Peyer's patch (tissue), 4 donors: Measurements from ENCODE around the gene GOLGA1. TPM values are rescaled to one million over a fixed set of nuclear protein-coding genes. Genes with fewer than 3 reads are reported as not detected.

Source experiments
- DNase-seq, 3 donors: peaks; one replicate each; pipeline ENCODE4 v3.0.0-alpha.2; 2017 to 2019
- H3K27ac ChIP-seq, 4 donors: fragments of 200-600 bp; sonication (generic); one replicate each; pipeline ENCODE4 v1.5.1; 2016 to 2019
- H3K27me3 ChIP-seq, 2 donors: fragments of 200-600 bp; sonication (generic); one replicate each; pipeline ENCODE4 v1.5.1; 2019
- H3K36me3 ChIP-seq, 3 donors: fragments of 200-600 bp; sonication (generic); one replicate each; pipeline ENCODE4 v1.5.1; 2016 to 2019
- H3K4me1 ChIP-seq, 4 donors: fragments of 200-600 bp; sonication (generic); one replicate each; pipeline ENCODE4 v1.5.1; 2016 to 2019
- H3K4me3 ChIP-seq, 4 donors: fragments of 200-600 bp; sonication (generic); 1 replicate in 3 of 4; 2 replicates in 1 of 4; pipeline ENCODE4 v1.5.1; 2016 to 2019; ENCODE audit warnings: mild to moderate bottlenecking in 1 of 4
- H3K9me3 ChIP-seq, 4 donors: fragments of 200-600 bp; sonication (generic); one replicate each; pipeline ENCODE4 v1.5.1; 2016 to 2019; ENCODE audit warnings: mild to moderate bottlenecking in 1 of 4
- CTCF ChIP-seq, 6 experiments: fragments of 450-650 bp in 4 of 6; fragments of 200-600 bp in 2 of 6; sonication (generic) in 1 of 6; IDR thresholded peaks; one replicate each; pipeline ENCODE4 v1.5.1; 2017 to 2019; ENCODE audit warnings: antibody characterized with exemption in 6 of 6, mild to moderate bottlenecking in 3 of 6, moderate library complexity in 1 of 6
- POLR2A ChIP-seq, 2 donors: fragments of 450-650 bp; IDR thresholded peaks; one replicate each; pipeline ENCODE4 v1.5.1; 2017; ENCODE audit warnings: antibody characterized with exemption in 2 of 2, mild to moderate bottlenecking in 2 of 2, moderate library complexity in 2 of 2
- total RNA-seq, 4 donors: library from RNA; depleted of rRNA; stranded (reverse); fragments of >200 nt; gene quantifications; one replicate each; pipeline ENCODE4 v1.1.0, GENCODE V29; 2016

The GOLGA1 gene
- total RNA-seq, 4 donors from 2014 or later = 27.0 to 52.8 (median 37.3) TPM

- DNase-seq = no peak
- Histone ChIP-seq H3K27ac (no peak overlapping the region), H3K36me3 (peaks cover 0 to 53% (median 0%) of the 10 kb centered on the region in 3 donors), H3K4me1 (peaks cover 0 to 8% (median 0%) of the 10 kb centered on the region in 4 donors), H3K4me3 (no peak overlapping the region), H3K9me3 (no peaks in the 10 kb centered on the region), H3K27me3 (no peaks in the 10 kb centered on the region)
- no peak for TF ChIP-seq POLR2A (IDR thresholded peaks at IDR 0.05)
- TF ChIP-seq CTCF (IDR thresholded peaks at IDR 0.05) = no peak
Observed at GRCh38 chr9:124911766-124912165, 29.1 kb downstream of the GOLGA1 start.

GRCh38 chr9:124908098-124908497 lies 32.8 kb downstream of the GOLGA1 start:
- Histone ChIP-seq H3K4me1 (peaks cover 0 to 8% (median 0%) of the 10 kb centered on the region in 4 donors), H3K4me3 (no peak overlapping the region), H3K9me3 (no peaks in the 10 kb centered on the region), H3K36me3 (peaks cover 0 to 55% (median 0%) of the 10 kb centered on the region in 3 donors), H3K27ac (no peak overlapping the region), H3K27me3 (no peaks in the 10 kb centered on the region)
- no peak for DNase-seq
- TF ChIP-seq POLR2A (IDR thresholded peaks at IDR 0.05) = no peak
- TF ChIP-seq CTCF (IDR thresholded peaks at IDR 0.05) = no peak

- H3K27ac ChIP-seq = no peak overlapping the region
- H3K4me1 ChIP-seq = peaks cover 0 to 8% (median 0%) of the 10 kb centered on the region in 4 donors
- TF ChIP-seq POLR2A (IDR thresholded peaks at IDR 0.05) (no peak), CTCF (IDR thresholded peaks at IDR 0.05) (no peak)
- H3K4me3 ChIP-seq = no peak overlapping the region
- H3K9me3 ChIP-seq = no peaks in the 10 kb centered on the region
- no peaks in the 10 kb centered on the region for H3K27me3 ChIP-seq
- no peak for DNase-seq
- peaks cover 0 to 58% (median 0%) of the 10 kb centered on the region in 3 donors for H3K36me3 ChIP-seq
Observed at GRCh38 chr9:124906966-124907365, 33.9 kb downstream of the GOLGA1 start.

GRCh38 chr9:124899845-124900244 lies 41.0 kb downstream of the GOLGA1 start:
- H3K4me3 ChIP-seq = no peak overlapping the region
- H3K27me3 ChIP-seq = no peaks in the 10 kb centered on the region
- TF ChIP-seq CTCF (IDR thresholded peaks at IDR 0.05) = no peak
- no peak for TF ChIP-seq POLR2A (IDR thresholded peaks at IDR 0.05)
- peaks cover 0 to 69% (median 0%) of the 10 kb centered on the region in 3 donors for H3K36me3 ChIP-seq
- no peaks in the 10 kb centered on the region for H3K4me1 ChIP-seq
- H3K9me3 ChIP-seq = no peaks in the 10 kb centered on the region
- peak in 1 of 3 donors; percentile 34 for DNase-seq
- no peak overlapping the region for H3K27ac ChIP-seq

- Histone ChIP-seq H3K27ac (peak overlapping the region in 1 of 4 donors; percentile 29), H3K4me3 (no peak overlapping the region), H3K36me3 (peaks cover 0 to 76% (median 0%) of the 10 kb centered on the region in 3 donors), H3K9me3 (no peaks in the 10 kb centered on the region), H3K4me1 (no peaks in the 10 kb centered on the region), H3K27me3 (no peaks in the 10 kb centered on the region)
- DNase-seq = no peak
- TF ChIP-seq CTCF (IDR thresholded peaks at IDR 0.05) (no peak), POLR2A (IDR thresholded peaks at IDR 0.05) (no peak)
Observed at GRCh38 chr9:124897570-124898460, 43.1 kb downstream of the GOLGA1 start.
